NCI-H2196 treated with DMSO at 0.1 percent for 48 hours (cell line): ENCODE data around the gene CCDC124.

Experiments used
- DNase-seq: peaks from one replicate; lab custom pipeline; 2025; ENCODE audit not compliant: unreplicated experiment; lab: John Stamatoyannopoulos, UW

Gene CCDC124

GRCh38 chr19:17951990-17952976, 19.5 kb downstream of the CCDC124 start:
- no peak for DNase-seq

- no peak for DNase-seq
Measured at GRCh38 chr19:17953316-17953801, 20.5 kb downstream of the CCDC124 start.

GRCh38 chr19:17953869-17954268, 21.1 kb downstream of the CCDC124 start:
- no peak for DNase-seq

GRCh38 chr19:17954401-17954800, 21.6 kb downstream of the CCDC124 start:
- DNase-seq, result no peak

GRCh38 chr19:17957149-17957849, 24.5 kb downstream of the CCDC124 start:
- DNase-seq, result no peak

GRCh38 chr19:17957885-17958284, 25.1 kb downstream of the CCDC124 start:
- no peak for DNase-seq

GRCh38 chr19:17963936-17964691, 31.3 kb downstream of the CCDC124 start:
- no peak for DNase-seq

- DNase-seq, result no peak
Measured at GRCh38 chr19:17965370-17966128, 32.7 kb downstream of the CCDC124 start.

GRCh38 chr19:17966129-17966483, 33.3 kb downstream of the CCDC124 start:
- no peak for DNase-seq

GRCh38 chr19:17966550-17967256, 33.9 kb downstream of the CCDC124 start, which contains the start of gene KCNN1:
TSS of gene KCNN1 (plus strand) at chr19:17967107. CDS start at chr19:17973889, 6,782 bp downstream.
- no peak for DNase-seq

GRCh38 chr19:17967257-17968051, 34.6 kb downstream of the CCDC124 start:
- no peak for DNase-seq

- no peak for DNase-seq
Measured at GRCh38 chr19:17968362-17968761, 35.5 kb downstream of the CCDC124 start.

- DNase-seq, result no peak
Measured at GRCh38 chr19:17969096-17969792, 36.4 kb downstream of the CCDC124 start.

- DNase-seq, result no peak
Measured at GRCh38 chr19:17972230-17972629, 39.4 kb downstream of the CCDC124 start.

GRCh38 chr19:17973759-17974158, 40.9 kb downstream of the CCDC124 start:
- DNase-seq, result no peak

- DNase-seq, result no peak
Measured at GRCh38 chr19:17974551-17974950, 41.7 kb downstream of the CCDC124 start.

GRCh38 chr19:17975032-17975431, 42.2 kb downstream of the CCDC124 start:
- DNase-seq, result no peak

GRCh38 chr19:17977021-17977420, 44.2 kb downstream of the CCDC124 start:
- DNase-seq, result no peak
